ENCODE data around the gene FARSB. TPM values are rescaled to one million over a fixed set of nuclear protein-coding genes. Genes with fewer than 3 reads are reported as not detected.

FARSB gene
- total RNA-seq, 2 donors from 2014 or later: 11.9 to 16.2 TPM

DNA sequence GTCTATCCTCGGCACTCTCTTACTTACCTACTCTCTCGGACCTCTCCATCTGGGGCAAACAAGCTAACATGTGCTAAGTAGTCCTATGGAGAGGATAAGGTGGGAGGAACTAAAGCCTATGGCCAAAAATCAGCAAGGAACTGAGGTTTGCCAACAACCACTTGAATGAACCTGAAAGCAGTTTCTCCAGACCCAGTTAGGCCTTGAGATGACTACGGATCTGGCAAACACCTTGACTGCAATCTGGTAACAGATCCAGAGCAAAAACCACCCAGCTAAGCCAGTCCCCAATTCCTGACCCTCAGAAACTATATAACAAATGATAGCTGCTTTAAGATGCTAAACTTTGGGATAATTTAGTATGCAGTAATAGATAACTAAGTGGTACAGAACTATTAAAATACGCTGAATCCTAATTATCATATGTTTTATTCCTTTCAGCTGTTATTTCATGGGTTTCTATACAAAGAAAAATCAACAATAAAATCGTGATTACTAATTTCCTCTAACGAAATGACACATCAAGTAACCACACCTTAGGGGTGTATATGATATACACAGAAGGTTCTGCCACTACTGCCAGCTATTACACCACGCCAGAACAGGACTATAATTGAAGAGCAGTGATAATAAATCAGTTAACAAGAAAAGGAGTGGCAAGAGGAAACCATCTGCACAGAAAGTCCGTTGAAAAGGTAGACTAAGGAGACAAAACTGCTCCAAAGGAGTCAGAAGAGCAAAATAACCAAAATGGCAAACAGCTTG lies 3.2 kb downstream of the FARSB start:
- Histone ChIP-seq H3K36me3 (peaks cover 0 to 5% of the 10 kb centered on the region in 2 donors), H3K27ac (no peak overlapping the region), H3K4me3 (no peak overlapping the region), H3K9me3 (no peaks in the 10 kb centered on the region), H3K27me3 (replicated peaks; ENCODE audit: insufficient read depth) (no peaks in the 10 kb centered on the region), H3K4me1 (replicated peaks) (no peaks in the 10 kb centered on the region)
- 69% methylated on average over 8 of the region's 8 CpGs for WGBS
- TF ChIP-seq POLR2AphosphoS5 (IDR thresholded peaks at IDR 0.05): no peak
- TF ChIP-seq, protein P1, sequence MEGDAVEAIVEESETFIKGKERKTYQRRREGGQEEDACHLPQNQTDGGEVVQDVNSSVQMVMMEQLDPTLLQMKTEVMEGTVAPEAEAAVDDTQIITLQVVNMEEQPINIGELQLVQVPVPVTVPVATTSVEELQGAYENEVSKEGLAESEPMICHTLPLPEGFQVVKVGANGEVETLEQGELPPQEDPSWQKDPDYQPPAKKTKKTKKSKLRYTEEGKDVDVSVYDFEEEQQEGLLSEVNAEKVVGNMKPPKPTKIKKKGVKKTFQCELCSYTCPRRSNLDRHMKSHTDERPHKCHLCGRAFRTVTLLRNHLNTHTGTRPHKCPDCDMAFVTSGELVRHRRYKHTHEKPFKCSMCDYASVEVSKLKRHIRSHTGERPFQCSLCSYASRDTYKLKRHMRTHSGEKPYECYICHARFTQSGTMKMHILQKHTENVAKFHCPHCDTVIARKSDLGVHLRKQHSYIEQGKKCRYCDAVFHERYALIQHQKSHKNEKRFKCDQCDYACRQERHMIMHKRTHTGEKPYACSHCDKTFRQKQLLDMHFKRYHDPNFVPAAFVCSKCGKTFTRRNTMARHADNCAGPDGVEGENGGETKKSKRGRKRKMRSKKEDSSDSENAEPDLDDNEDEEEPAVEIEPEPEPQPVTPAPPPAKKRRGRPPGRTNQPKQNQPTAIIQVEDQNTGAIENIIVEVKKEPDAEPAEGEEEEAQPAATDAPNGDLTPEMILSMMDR (IDR thresholded peaks at IDR 0.05): no peak
- no peak for TF ChIP-seq POLR2A (IDR thresholded peaks at IDR 0.05)
- no peak for DNase-seq (ENCODE audit: low spot score)
- intact Hi-C loops (cut with DNase I): no loop called here

DNA sequence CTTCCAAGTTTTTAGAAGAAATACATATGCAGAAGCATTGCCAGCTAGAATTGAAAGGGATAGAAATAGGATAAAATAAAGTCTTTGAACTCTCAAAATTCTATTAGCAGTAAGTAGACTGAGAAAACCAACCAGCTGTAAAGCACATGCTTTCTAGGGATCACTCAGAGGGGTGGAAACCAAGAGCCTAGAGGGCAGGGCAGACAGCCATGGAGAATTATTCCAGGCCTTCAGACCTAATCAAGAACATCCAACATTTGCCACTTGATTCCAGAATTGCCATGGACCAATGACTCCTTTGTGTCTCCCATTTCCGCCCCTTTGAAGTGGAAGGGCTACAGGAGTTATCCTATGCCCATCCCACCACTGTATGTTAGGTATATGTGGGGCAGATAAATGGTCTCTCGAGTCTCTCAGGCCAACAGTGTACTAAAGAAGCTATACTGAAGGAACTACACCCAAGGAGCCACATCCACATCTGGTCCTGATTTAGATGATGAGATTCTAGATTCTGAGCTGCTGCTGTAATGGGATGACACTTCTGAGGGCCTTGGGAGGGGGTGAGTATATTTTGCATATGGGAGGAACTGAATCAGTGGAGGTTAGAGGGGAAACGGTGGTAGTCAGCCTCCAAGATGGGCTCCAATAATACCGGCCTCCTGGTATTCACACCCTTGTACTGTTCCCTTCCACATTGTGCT lies 4.0 kb downstream of the FARSB start:
- H3K27ac ChIP-seq: no peak overlapping the region
- no peak overlapping the region for H3K4me3 ChIP-seq
- peaks cover 0 to 5% of the 10 kb centered on the region in 2 donors for H3K36me3 ChIP-seq
- no peak for TF ChIP-seq POLR2AphosphoS5 (IDR thresholded peaks at IDR 0.05)
- no peak for TF ChIP-seq POLR2A (IDR thresholded peaks at IDR 0.05)
- TF ChIP-seq, protein P1 (IDR thresholded peaks at IDR 0.05): no peak
- intact Hi-C loops (cut with DNase I): no loop called here
- DNase-seq (ENCODE audit: low spot score): no peak
- H3K4me1 ChIP-seq (replicated peaks): no peaks in the 10 kb centered on the region
- WGBS: 90% methylated on average over 4 of the region's 4 CpGs
- H3K9me3 ChIP-seq: no peaks in the 10 kb centered on the region
- H3K27me3 ChIP-seq (replicated peaks; ENCODE audit: insufficient read depth): no peaks in the 10 kb centered on the region

DNA sequence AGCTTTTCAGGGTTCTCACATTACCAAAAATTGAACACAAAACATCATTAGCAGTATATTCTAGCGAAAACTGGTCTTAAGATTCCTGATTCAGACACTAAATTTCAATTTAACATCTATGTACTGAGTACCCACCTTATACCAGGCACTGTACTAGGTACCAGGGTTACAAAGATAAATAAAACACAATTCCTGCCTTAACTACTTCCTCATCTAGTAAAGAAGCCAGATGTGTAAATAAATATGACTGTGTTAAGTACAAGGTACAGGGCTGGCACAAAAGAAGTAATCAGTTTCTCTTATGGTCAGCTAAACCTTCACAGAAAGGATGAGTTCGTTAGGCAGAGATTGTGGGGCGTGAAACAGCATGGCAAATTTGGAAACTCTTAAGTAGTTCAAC lies 6.1 kb downstream of the FARSB start:
- H3K4me3 ChIP-seq: no peak overlapping the region
- intact Hi-C loops (cut with DNase I): no loop called here
- TF ChIP-seq, protein P1 (IDR thresholded peaks at IDR 0.05): no peak
- TF ChIP-seq POLR2A (IDR thresholded peaks at IDR 0.05) (no peak), POLR2AphosphoS5 (IDR thresholded peaks at IDR 0.05) (no peak)
- DNase-seq (ENCODE audit: low spot score): no peak
- no peaks in the 10 kb centered on the region for H3K4me1 ChIP-seq (replicated peaks)
- no peak overlapping the region for H3K27ac ChIP-seq
- 91% methylated on average over 3 of the region's 3 CpGs for WGBS
- H3K9me3 ChIP-seq: no peaks in the 10 kb centered on the region
- H3K36me3 ChIP-seq: peaks cover 0 to 5% of the 10 kb centered on the region in 2 donors
- no peaks in the 10 kb centered on the region for H3K27me3 ChIP-seq (replicated peaks; ENCODE audit: insufficient read depth)

DNA sequence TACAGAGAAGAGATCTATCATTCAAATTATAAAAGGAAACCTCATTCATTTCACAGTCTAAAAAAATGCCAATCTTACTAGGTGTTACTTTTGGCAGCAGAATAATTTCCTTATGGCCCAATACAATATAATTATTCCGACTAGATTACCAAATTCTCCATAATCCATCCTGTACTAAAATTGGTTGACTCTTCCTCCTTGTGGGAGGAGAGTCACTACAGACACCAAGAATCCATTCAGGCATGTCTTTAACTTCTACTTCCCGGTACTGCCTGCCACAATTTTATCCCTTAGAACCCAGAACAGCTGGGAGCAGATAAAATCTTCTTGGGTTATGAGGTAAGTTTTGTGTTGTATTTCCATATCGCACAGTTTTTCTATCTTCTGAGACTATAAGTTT lies 9.9 kb downstream of the FARSB start:
- TF ChIP-seq, protein P1 (IDR thresholded peaks at IDR 0.05): no peak
- TF ChIP-seq POLR2AphosphoS5 (IDR thresholded peaks at IDR 0.05) (no peak), POLR2A (IDR thresholded peaks at IDR 0.05) (no peak)
- intact Hi-C loops (cut with DNase I): no loop called here

More for the DNA sequence above, 9.9 kb downstream of the FARSB start:
- Histone ChIP-seq H3K27ac (no peak overlapping the region), H3K36me3 (peaks cover 0 to 5% of the 10 kb centered on the region in 2 donors), H3K27me3 (replicated peaks; ENCODE audit: insufficient read depth) (no peaks in the 10 kb centered on the region), H3K4me3 (no peak overlapping the region), H3K9me3 (no peaks in the 10 kb centered on the region), H3K4me1 (replicated peaks) (no peaks in the 10 kb centered on the region)
- DNase-seq (ENCODE audit: low spot score): no peak
- WGBS: 75% methylated on average over 3 of the region's 3 CpGs

Measured in prostate gland (tissue), 2 donors.